CD14-positive monocyte (primary cell): ENCODE results near the gene RAB26. TPM values are rescaled to one million over a fixed set of nuclear protein-coding genes. Genes with fewer than 3 reads are reported as not detected.

Experiments used
- DNase-seq, 3 donors: peaks; one replicate each; pipeline ENCODE4 v3.0.0-alpha.2; 2011 to 2022
- H2AFZ ChIP-seq: 2 replicates; pipeline ENCODE4 v1.6.0; 2012; ENCODE audit warnings: mild to moderate bottlenecking, low read depth, low read length, inconsistent platforms; ENCODE audit not compliant: insufficient read depth, poor library complexity, severe bottlenecking
- H3K27ac ChIP-seq, 2 donors: 1 replicate in 1 of 2; 2 replicates in 1 of 2; pipeline ENCODE4 v1.5.1; 2012 to 2013; ENCODE audit warnings: low read length in 2 of 2, control low read depth in 1 of 2, inconsistent platforms in 1 of 2, low read depth in 1 of 2, mild to moderate bottlenecking in 1 of 2
- H3K27me3 ChIP-seq, 2 donors: one replicate each; pipeline versions ENCODE4 v1.6.0 to v1.6.1; 2011 to 2013; ENCODE audit warnings: low read length in 2 of 2; ENCODE audit not compliant: control insufficient read depth in 2 of 2, insufficient read depth in 2 of 2
- H3K36me3 ChIP-seq, 2 donors: replicated peaks in 1 of 2; 1 replicate in 1 of 2; 2 replicates in 1 of 2; pipeline versions ENCODE4 v1.5.1 to v1.6.1; 2012 to 2013; ENCODE audit warnings: low read length in 2 of 2, control low read depth in 1 of 2, inconsistent platforms in 1 of 2, mild to moderate bottlenecking in 1 of 2; ENCODE audit not compliant: insufficient read depth in 2 of 2, control insufficient read depth in 1 of 2
- H3K4me1 ChIP-seq, 2 donors: 1 replicate in 1 of 2; 2 replicates in 1 of 2; pipeline versions ENCODE4 v1.5.1 to v1.6.1; 2012 to 2013; ENCODE audit warnings: low read length in 2 of 2, control low read depth in 1 of 2, inconsistent platforms in 1 of 2, mild to moderate bottlenecking in 1 of 2, moderate library complexity in 1 of 2; ENCODE audit not compliant: insufficient read depth in 2 of 2, control insufficient read depth in 1 of 2
- H3K4me2 ChIP-seq: replicated peaks from 2 replicates; pipeline ENCODE3; 2012; ENCODE audit warnings: low read length, moderate library complexity, mild to moderate bottlenecking; ENCODE audit not compliant: poor library complexity, severe bottlenecking; ENCODE audit errors: extremely low read depth
- H3K4me3 ChIP-seq, 3 experiments: fragments of 200-600 bp in 1 of 3; sonication (generic) in 1 of 3; replicated peaks in 1 of 3; 1 replicate in 2 of 3; 2 replicates in 1 of 3; pipeline ENCODE4 v1.5.1; 2011 to 2013; ENCODE audit warnings: low read length in 3 of 3, mild to moderate bottlenecking in 3 of 3, control low read depth in 2 of 3, low read depth in 2 of 3, inconsistent platforms in 1 of 3, moderate library complexity in 1 of 3
- H3K79me2 ChIP-seq: 2 replicates; pipeline ENCODE4 v1.6.0; 2012; ENCODE audit warnings: mild to moderate bottlenecking, control low read depth, inconsistent platforms, low read length, moderate library complexity; ENCODE audit not compliant: insufficient read depth
- H3K9ac ChIP-seq: 2 replicates; pipeline ENCODE4 v1.6.0; 2017; ENCODE audit warnings: low read length, mild to moderate bottlenecking; ENCODE audit not compliant: insufficient read depth, poor library complexity, severe bottlenecking
- H3K9me3 ChIP-seq, 2 donors: replicated peaks in 1 of 2; 1 replicate in 1 of 2; 2 replicates in 1 of 2; pipeline versions ENCODE4 v1.5.1 to v1.6.1; 2012 to 2013; ENCODE audit warnings: low read length in 2 of 2, control low read depth in 1 of 2; ENCODE audit not compliant: control insufficient read depth in 1 of 2, insufficient read depth in 1 of 2
- H4K20me1 ChIP-seq: 2 replicates; pipeline ENCODE4 v1.6.0; 2012; ENCODE audit warnings: mild to moderate bottlenecking, low read length, control low read depth, moderate library complexity; ENCODE audit not compliant: insufficient read depth
- H3K27ac Mint-ChIP-seq, 7 donors: one replicate each; pipeline ENCODE4 v1.8.0; 2020; ENCODE audit warnings: mild to moderate bottlenecking in 7 of 7, mixed read lengths in 7 of 7, moderate library complexity in 6 of 7, inconsistent platforms in 2 of 7
- H3K27me3 Mint-ChIP-seq, 3 donors: one replicate each; pipeline ENCODE4 v1.8.0; 2021 to 2022; ENCODE audit warnings: low read depth in 3 of 3, mild to moderate bottlenecking in 3 of 3, mixed read lengths in 3 of 3, moderate library complexity in 3 of 3, inconsistent platforms in 1 of 3
- H3K36me3 Mint-ChIP-seq, 2 donors: one replicate each; pipeline ENCODE4 v1.8.0; 2020; ENCODE audit warnings: mixed read lengths in 2 of 2, inconsistent platforms in 1 of 2, mild to moderate bottlenecking in 1 of 2
- H3K4me1 Mint-ChIP-seq: one replicate; pipeline ENCODE4 v1.8.0; 2020; ENCODE audit warnings: mild to moderate bottlenecking, mixed read lengths
- H3K4me3 Mint-ChIP-seq, 2 donors: one replicate each; pipeline ENCODE4 v1.8.0; 2020; ENCODE audit warnings: mild to moderate bottlenecking in 2 of 2, mixed read lengths in 2 of 2, moderate library complexity in 1 of 2
- H3K9me3 Mint-ChIP-seq, 7 donors: one replicate each; pipeline ENCODE4 v1.8.0; 2020 to 2022; ENCODE audit warnings: mixed read lengths in 7 of 7, mild to moderate bottlenecking in 6 of 7, moderate library complexity in 6 of 7, inconsistent platforms in 2 of 7
- CTCF ChIP-seq: fragments of 200-600 bp; IDR thresholded peaks from one replicate; pipeline ENCODE4 v1.8.0; 2022; ENCODE audit warnings: antibody characterized with exemption, mild to moderate bottlenecking
- WGBS: methylation state at CpG from one replicate; pipeline ENCODE4 v1.1.5; 2013; ENCODE audit warnings: missing lambda C conversion rate; ENCODE audit not compliant: insufficient coverage; 5-methylcytosine and 5-hydroxymethylcytosine counted together
- intact Hi-C, 2 donors: fragments of 100-400 bp; cut with micrococcal nuclease; formaldehyde crosslinking; loops; one replicate each; pipeline versions ENCODE4 v1.15.0 to v1.15.1; 2023
- polyA plus RNA-seq, 3 donors: library from polyadenylated mRNA; depleted of rRNA in 1 of 3; unstranded in 2 of 3; stranded (reverse) in 1 of 3; fragments of 300-500 nt in 2 of 3; fragments of >200 nt in 1 of 3; fragmentation: Illumina TruSeq in 2 of 3; gene quantifications; 1 replicate in 2 of 3; 2 replicates in 1 of 3; pipeline ENCODE4 v1.2.3, GENCODE V29; 2012 to 2021

Gene RAB26
- polyA plus RNA-seq, 3 donors = not detected

GRCh38 chr16:2176047-2176446 lies 27.6 kb downstream of the RAB26 start:
- Histone ChIP-seq H3K4me3 (no peak overlapping the region), H3K36me3 (peaks cover 49 to 64% of the 10 kb centered on the region in 2 donors)
- peaks cover 38 to 56% of the 10 kb centered on the region in 2 donors for H3K36me3 Mint-ChIP-seq

GRCh38 chr16:2177101-2177500 lies 28.7 kb downstream of the RAB26 start:
- no peak overlapping the region for H3K9ac ChIP-seq
- Mint-ChIP-seq H3K4me1 (no peaks in the 10 kb centered on the region), H3K36me3 (peaks cover 34 to 47% of the 10 kb centered on the region in 2 donors), H3K27me3 (peaks cover 0 to 3% (median 2%) of the 10 kb centered on the region in 3 donors), H3K4me3 (no peak overlapping the region), H3K27ac (peak overlapping the region in 1 of 7 donors; percentile 4), H3K9me3 (peaks cover 0 to 2% (median 0%) of the 10 kb centered on the region in 7 donors)
- TF ChIP-seq CTCF = no peak
- WGBS = 93% methylated on average over 9 of the region's 18 CpGs
- H3K4me2 ChIP-seq = no peak overlapping the region
- no peak overlapping the region for H3K27ac ChIP-seq
- intact Hi-C loops = no loop called here
- no peak overlapping the region for H3K4me3 ChIP-seq
- H3K4me1 ChIP-seq = no peaks in the 10 kb centered on the region
- DNase-seq = no peak
- peaks cover 43 to 54% of the 10 kb centered on the region in 2 donors for H3K36me3 ChIP-seq
- no peaks in the 10 kb centered on the region for H4K20me1 ChIP-seq
- H3K79me2 ChIP-seq = no peaks in the 10 kb centered on the region
- no peaks in the 10 kb centered on the region for H3K9me3 ChIP-seq
- H2AFZ ChIP-seq = no peak overlapping the region
- peaks cover 0 to 3% of the 10 kb centered on the region in 2 donors for H3K27me3 ChIP-seq

More at GRCh38 chr16:2176047-2176446, 27.6 kb downstream of the RAB26 start:
- intact Hi-C loops = no loop called here
- DNase-seq = no peak
- no peaks in the 10 kb centered on the region for H3K79me2 ChIP-seq
- Mint-ChIP-seq H3K27me3 (peaks cover 0 to 3% (median 2%) of the 10 kb centered on the region in 3 donors), H3K4me1 (no peaks in the 10 kb centered on the region), H3K27ac (no peak overlapping the region), H3K4me3 (no peak overlapping the region), H3K9me3 (peaks cover 0 to 2% (median 0%) of the 10 kb centered on the region in 7 donors)
- no peak overlapping the region for H3K4me2 ChIP-seq
- no peak overlapping the region for H3K9ac ChIP-seq
- peaks cover 0 to 3% of the 10 kb centered on the region in 2 donors for H3K27me3 ChIP-seq
- H4K20me1 ChIP-seq = no peaks in the 10 kb centered on the region
- no peak overlapping the region for H2AFZ ChIP-seq
- no peaks in the 10 kb centered on the region for H3K4me1 ChIP-seq
- WGBS = over 99% methylated on average over 22 of the region's 23 CpGs
- no peaks in the 10 kb centered on the region for H3K9me3 ChIP-seq
- no peak overlapping the region for H3K27ac ChIP-seq
- TF ChIP-seq CTCF = no peak
